SK-N-MC (cell line): ENCODE data around the gene KLF3.

Experiments
- EZH2 ChIP-seq: fragments of 200-600 bp; sonication (generic); IDR thresholded peaks from one replicate; pipeline ENCODE4 v1.6.1; 2017; ENCODE audit warnings: antibody characterized with exemption
- POLR2AphosphoS5 ChIP-seq: IDR thresholded peaks from 2 replicates; pipeline ENCODE4 v1.6.1; 2012; ENCODE audit warnings: mild to moderate bottlenecking, low read depth, low read length, borderline replicate concordance

- TF ChIP-seq EZH2 (no peak), POLR2AphosphoS5 (no peak)
Measured at GRCh38 chr4:38677441-38677840, 13.4 kb downstream of the KLF3 start.
